GM21717 (cell line): ENCODE measurements around the gene GABPB1.

ENCODE experiments used
- ATAC-seq: cut with Tn5 transposase; IDR thresholded peaks from one replicate; pipeline ENCODE4 v1.9.1; 2021; ENCODE audit warnings: mild to moderate bottlenecking, moderate library complexity; ENCODE audit not compliant: unreplicated experiment

The GABPB1 gene

GRCh38 chr15:50246631-50247030 lies 108.4 kb downstream of the GABPB1 start:
- no peak for ATAC-seq

DNA sequence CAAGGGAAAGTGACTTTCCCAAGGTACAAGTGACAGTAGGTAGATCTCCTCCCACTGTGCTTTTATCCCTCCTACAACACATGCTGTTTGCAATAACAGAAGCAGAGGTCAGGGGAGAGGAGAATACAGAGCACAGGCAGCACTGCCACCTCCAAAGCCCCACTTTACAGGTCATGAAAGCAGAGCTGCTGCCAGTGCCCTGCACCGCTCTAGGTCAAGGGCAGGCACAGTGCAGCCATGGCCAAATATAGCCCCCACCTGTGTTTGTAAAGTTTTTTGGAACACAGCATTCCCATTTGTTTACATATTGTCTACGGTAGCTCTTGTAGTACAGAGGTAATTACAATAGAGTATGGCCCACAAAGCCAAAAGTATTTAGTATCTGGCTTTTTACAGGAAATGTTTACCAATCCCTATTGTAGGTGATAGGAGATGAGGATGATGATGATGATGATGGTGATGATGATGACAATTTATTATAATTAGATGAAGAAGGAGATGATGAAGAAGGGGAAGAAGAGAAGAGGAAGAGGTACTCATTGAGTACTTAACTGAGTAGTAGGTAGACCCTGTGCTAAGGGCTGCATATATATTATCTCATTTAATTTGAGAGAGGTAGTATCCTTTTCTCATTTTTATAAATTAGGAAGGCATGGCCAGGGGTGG lies 109.9 kb downstream of the GABPB1 start:
- no peak for ATAC-seq

GRCh38 chr15:50244153-50244552 lies 110.8 kb downstream of the GABPB1 start:
- ATAC-seq = no peak

DNA sequence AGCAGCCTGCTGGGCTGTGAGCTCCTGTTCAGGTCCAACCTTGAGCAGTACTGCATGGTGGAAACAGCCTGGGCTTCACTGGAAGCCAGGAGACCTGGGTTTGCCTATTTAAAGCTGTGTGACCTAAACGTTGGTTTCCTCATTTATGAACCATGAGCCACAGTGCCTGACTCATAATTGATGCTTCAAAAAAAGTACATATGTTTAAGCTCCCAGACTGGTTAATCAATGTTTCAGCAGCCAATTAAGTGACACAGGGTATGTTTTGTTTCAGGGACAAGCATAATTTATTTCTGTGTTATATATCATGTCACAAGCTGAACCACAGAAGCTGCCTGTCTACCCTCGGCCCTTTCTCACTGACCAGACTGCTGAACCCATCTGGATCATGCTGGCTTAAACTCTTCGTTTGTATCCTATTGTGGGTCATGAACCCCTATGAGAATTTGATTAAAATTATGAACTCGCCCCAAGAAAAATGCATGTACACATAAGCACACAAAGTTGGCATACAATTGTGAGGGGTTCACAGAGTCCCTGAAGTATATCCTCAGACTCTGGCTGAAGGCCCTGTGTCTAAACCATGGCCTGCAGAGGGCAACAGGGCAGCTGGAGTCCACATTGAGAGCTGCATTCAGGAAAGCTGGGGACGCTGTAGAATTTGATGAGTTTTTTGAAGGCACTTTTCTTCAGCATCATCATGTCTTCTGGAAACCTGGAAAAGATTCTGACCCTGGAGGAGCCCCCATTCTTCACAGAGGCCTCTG lies 113.1 kb downstream of the GABPB1 start:
- ATAC-seq = no peak

- ATAC-seq = no peak
Observed at GRCh38 chr15:50238255-50238654, 116.7 kb downstream of the GABPB1 start.

- ATAC-seq = no peak
Observed at GRCh38 chr15:50236433-50236832, 118.6 kb downstream of the GABPB1 start.

GRCh38 chr15:50235794-50236193 lies 119.2 kb downstream of the GABPB1 start:
- ATAC-seq = no peak

DNA sequence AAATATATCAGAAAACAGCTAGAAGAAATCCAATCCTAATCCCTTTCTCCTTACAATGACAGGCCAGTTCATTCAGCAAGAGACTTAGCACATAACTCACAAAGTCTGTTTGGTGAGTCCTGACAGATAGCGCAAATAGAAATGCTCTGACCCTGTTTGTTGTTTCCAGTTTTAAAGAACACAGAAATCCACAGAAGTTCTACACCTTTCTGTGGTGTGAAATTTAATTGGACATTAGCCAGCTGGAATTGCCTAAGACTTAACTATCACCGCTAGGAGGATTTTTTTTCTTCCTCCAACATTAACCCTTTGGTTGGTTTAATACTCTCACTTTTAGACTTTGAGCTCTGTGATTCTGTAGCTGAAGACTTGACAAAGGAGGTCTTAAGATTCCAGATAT lies 120.2 kb downstream of the GABPB1 start:
- ATAC-seq = no peak

- no peak for ATAC-seq
Observed at GRCh38 chr15:50233192-50233736, 121.7 kb downstream of the GABPB1 start.

GRCh38 chr15:50232791-50233190 lies 122.2 kb downstream of the GABPB1 start:
- ATAC-seq = no peak

GRCh38 chr15:50231761-50232160 lies 123.2 kb downstream of the GABPB1 start:
- ATAC-seq = no peak

DNA sequence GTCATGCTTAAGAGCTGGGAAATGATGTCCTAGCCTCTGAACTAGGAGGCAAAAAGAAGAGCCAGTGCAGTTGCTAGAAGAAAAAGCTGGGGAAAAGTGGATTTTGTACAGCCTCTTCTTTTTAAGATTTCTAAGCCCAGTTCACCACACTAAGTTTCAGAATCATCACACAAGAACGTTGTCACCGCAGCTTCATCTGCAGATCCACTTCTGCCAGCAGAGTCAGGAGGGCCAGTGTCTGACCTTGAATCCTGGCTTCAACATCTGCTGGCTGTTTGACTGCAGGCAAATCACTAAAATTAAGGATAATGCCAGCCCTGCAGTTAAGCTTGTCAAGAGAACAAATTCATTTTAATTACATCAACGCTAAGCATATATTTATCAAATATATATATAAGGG lies 125.7 kb downstream of the GABPB1 start:
- ATAC-seq = no peak

DNA sequence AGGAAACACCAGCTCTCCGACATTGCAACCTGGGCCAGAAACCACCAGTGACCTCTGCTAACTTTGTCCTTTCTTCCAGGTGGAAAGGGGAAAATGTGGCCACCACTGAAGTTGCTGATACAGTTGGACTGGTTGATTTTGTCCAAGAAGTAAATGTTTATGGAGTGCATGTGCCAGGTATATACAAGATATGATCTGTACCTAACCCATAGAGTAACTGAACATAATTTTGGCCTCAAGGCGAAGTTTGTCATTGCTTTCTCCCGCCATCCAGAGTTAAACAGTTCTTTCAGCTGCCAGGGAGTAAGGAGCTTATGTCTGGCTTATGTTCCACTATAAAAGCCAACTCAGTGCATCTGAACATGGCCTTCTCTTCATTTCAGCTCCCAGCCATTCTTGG lies 126.1 kb downstream of the GABPB1 start:
- ATAC-seq = no peak

DNA sequence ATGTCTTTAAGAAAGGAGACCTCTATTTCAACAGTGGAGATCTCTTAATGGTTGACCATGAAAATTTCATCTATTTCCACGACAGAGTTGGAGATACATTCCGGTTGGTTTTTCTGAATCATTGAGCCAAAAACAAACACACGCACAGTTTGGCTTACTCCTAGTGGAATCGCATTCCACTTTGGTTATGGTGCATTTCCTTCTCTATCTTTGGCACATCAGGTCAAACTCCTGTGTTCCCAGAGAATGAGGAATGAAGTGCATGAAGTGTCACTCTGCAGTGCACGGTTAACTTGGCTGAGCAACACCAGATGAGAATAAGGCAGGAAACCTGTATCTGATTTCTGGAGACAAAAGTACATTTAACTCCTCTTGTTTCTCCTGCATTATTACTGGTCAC lies 127.9 kb downstream of the GABPB1 start:
- no peak for ATAC-seq

- ATAC-seq = no peak
Observed at GRCh38 chr15:50225938-50226337, 129.1 kb downstream of the GABPB1 start.
